ENCODE results near the gene MBTPS2.

DNA sequence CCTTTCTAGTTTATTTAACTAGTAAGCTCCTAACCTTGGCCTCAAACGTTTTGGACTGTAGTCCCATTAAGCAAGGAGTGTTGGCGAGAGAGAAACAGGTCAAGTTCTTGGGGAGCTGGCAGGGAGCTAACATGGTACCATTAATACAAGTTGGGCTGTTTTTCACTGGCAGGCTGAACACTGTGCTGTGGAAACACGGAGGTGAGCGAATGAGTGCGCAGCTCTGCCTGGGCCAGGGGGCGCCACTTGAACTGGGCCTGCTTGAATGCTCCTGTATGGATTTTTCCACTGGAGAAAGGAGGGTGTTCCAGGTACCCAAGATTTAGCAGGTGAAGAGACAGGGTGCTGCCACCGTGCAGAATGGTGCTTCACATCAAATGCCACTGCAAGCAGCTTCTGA is 93.7 kb downstream of the MBTPS2 start:
- TF ChIP-seq CTCF (IDR thresholded peaks at IDR 0.05; ENCODE audit: low read depth, low read length, missing input control) = no peak
- no peak for TF ChIP-seq YY1 (IDR thresholded peaks at IDR 0.05)
- no peak for TF ChIP-seq GABPA (IDR thresholded peaks at IDR 0.05 in 1 of 2, conservative IDR thresholded peaks at IDR 0.05 in 1 of 2)
- TF ChIP-seq EGR1 (IDR thresholded peaks at IDR 0.05; ENCODE audit: low read depth in 2 of 2) = no peak
- TF ChIP-seq, protein P1, sequence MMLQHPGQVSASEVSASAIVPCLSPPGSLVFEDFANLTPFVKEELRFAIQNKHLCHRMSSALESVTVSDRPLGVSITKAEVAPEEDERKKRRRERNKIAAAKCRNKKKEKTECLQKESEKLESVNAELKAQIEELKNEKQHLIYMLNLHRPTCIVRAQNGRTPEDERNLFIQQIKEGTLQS (IDR thresholded peaks at IDR 0.05) = no peak
- TF ChIP-seq SP1 (IDR thresholded peaks at IDR 0.05) = no peak
- TF ChIP-seq MAX (IDR thresholded peaks at IDR 0.05) = no peak
- no peak for TF ChIP-seq RXRA (IDR thresholded peaks at IDR 0.05)
- no peak for TF ChIP-seq TAF1 (conservative IDR thresholded peaks at IDR 0.05)
- no peak for TF ChIP-seq REST (IDR thresholded peaks at IDR 0.05)

All from liver (tissue), 3 donors.